ENCODE results near the gene SLC9A4.

DNA sequence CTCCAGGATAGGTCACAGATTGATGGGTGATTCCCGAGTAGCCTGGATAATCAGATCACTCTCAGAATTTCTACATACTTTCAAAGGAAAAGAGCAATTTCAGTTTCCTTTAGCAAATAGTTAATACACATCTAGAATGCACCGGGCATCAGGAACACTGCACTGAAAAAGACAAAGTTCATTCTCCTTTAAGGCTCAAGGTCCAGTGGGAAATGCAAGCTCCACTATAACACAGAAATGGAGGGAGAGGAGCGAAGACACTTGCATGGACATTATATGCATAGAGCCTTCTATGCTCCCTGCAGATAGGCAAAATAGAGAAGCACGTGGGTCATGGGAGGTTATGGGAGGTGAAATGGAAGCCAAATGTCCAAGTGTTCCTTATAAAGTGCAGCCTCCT lies 49.1 kb downstream of the SLC9A4 start:
- TF ChIP-seq SP1 (IDR thresholded peaks at IDR 0.05), result no peak
- no peak for TF ChIP-seq TARDBP (IDR thresholded peaks at IDR 0.05)
- no peak for TF ChIP-seq FOXA1 (IDR thresholded peaks at IDR 0.05)
- TF ChIP-seq, protein P1, sequence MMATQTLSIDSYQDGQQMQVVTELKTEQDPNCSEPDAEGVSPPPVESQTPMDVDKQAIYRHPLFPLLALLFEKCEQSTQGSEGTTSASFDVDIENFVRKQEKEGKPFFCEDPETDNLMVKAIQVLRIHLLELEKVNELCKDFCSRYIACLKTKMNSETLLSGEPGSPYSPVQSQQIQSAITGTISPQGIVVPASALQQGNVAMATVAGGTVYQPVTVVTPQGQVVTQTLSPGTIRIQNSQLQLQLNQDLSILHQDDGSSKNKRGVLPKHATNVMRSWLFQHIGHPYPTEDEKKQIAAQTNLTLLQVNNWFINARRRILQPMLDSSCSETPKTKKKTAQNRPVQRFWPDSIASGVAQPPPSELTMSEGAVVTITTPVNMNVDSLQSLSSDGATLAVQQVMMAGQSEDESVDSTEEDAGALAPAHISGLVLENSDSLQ (IDR thresholded peaks at IDR 0.05), result no peak
- TF ChIP-seq BHLHE40 (IDR thresholded peaks at IDR 0.05; ENCODE audit: borderline replicate concordance), result no peak
- no peak for TF ChIP-seq LEF1 (IDR thresholded peaks at IDR 0.05; ENCODE audit: borderline replicate concordance)
- TF ChIP-seq FOXM1 (IDR thresholded peaks at IDR 0.05; ENCODE audit: borderline replicate concordance), result no peak
- TF ChIP-seq ZNF384 (IDR thresholded peaks at IDR 0.05), result no peak
- no peak for TF ChIP-seq L3MBTL2 (conservative IDR thresholded peaks at IDR 0.05)

All from HEK293T (cell line).